SK-N-SH (cell line): ENCODE results near the gene NKAPL.

Experiments used
- ELF1 ChIP-seq: IDR thresholded peaks from 2 replicates; pipeline ENCODE4 v1.4.0; 2012
- EP300 ChIP-seq, 2 experiments: IDR thresholded peaks; 2 replicates each; pipeline versions ENCODE4 v1.4.0 to v1.6.1; 2012; ENCODE audit warnings: borderline replicate concordance in 1 of 2, low read depth in 1 of 2, low read length in 1 of 2
- EZH2phosphoT487 ChIP-seq: fragments of 200-600 bp; sonication (generic); IDR thresholded peaks from 2 replicates; pipeline ENCODE4 v1.6.1; 2017; ENCODE audit warnings: low read depth, mixed run types, mild to moderate bottlenecking, antibody characterized with exemption, moderate library complexity, borderline replicate concordance
- FOXM1 ChIP-seq: IDR thresholded peaks from 2 replicates; pipeline ENCODE4 v1.4.0; 2012; ENCODE audit warnings: low read depth, mild to moderate bottlenecking
- RFX5 ChIP-seq: IDR thresholded peaks from 2 replicates; pipeline ENCODE4 v1.6.1; 2012; ENCODE audit warnings: mild to moderate bottlenecking, improper control_type of control experiment, low read length
- TF ChIP-seq, protein P1 (sequence below): fragments of 200-600 bp; sonication (generic); IDR thresholded peaks from 2 replicates; pipeline ENCODE4 v1.6.1; 2017; ENCODE audit warnings: antibody characterized with exemption, mild to moderate bottlenecking, moderate library complexity
- TF ChIP-seq, protein P2 (sequence below): IDR thresholded peaks from 2 replicates; pipeline ENCODE4 v1.4.0; 2012; ENCODE audit warnings: low read depth

DNA sequence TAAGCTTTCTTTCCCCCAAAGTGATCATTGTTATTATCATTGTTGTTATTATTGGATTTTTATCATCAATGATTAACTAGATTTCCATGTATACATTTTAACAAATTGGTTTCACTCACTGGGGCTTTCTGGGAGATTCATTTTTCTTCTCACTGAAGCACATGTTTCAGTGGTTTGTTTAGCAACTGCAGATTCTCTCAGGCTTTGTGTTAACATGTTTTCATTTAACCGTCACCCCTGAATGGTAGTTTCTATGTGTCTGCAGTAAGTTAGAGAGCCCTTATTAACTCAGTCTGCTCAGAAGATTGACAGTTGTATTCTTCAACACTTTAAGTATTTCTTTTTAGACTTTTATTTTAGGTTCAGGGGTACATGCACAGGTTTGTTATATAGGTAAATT is 19.5 kb upstream of the NKAPL start:
- TF ChIP-seq, protein P1, sequence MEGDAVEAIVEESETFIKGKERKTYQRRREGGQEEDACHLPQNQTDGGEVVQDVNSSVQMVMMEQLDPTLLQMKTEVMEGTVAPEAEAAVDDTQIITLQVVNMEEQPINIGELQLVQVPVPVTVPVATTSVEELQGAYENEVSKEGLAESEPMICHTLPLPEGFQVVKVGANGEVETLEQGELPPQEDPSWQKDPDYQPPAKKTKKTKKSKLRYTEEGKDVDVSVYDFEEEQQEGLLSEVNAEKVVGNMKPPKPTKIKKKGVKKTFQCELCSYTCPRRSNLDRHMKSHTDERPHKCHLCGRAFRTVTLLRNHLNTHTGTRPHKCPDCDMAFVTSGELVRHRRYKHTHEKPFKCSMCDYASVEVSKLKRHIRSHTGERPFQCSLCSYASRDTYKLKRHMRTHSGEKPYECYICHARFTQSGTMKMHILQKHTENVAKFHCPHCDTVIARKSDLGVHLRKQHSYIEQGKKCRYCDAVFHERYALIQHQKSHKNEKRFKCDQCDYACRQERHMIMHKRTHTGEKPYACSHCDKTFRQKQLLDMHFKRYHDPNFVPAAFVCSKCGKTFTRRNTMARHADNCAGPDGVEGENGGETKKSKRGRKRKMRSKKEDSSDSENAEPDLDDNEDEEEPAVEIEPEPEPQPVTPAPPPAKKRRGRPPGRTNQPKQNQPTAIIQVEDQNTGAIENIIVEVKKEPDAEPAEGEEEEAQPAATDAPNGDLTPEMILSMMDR = no peak
- no peak for TF ChIP-seq EP300 (IDR thresholded peaks at IDR 0.05; ENCODE audit: borderline replicate concordance in 1 of 2, low read depth in 1 of 2, low read length in 1 of 2)
- no peak for TF ChIP-seq RFX5
- no peak for TF ChIP-seq EZH2phosphoT487
- TF ChIP-seq, protein P2, sequence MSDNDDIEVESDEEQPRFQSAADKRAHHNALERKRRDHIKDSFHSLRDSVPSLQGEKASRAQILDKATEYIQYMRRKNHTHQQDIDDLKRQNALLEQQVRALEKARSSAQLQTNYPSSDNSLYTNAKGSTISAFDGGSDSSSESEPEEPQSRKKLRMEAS = no peak
- TF ChIP-seq FOXM1 = no peak
- TF ChIP-seq ELF1 = no peak
